Fibroblast of pulmonary artery (primary cell): ENCODE measurements around the gene PTPRG.

Experiments
- DNase-seq: peaks from one replicate; pipeline ENCODE4 v3.0.0-alpha.2; 2010; ENCODE audit warnings: low read depth
- H3K4me3 ChIP-seq: replicated peaks from 2 replicates; pipeline ENCODE4 v1.5.1; 2011; ENCODE audit warnings: low read depth, mild to moderate bottlenecking, control low read depth, low read length, moderate library complexity
- CTCF ChIP-seq: IDR thresholded peaks from 2 replicates; pipeline ENCODE4 v1.5.1; 2011; ENCODE audit warnings: mild to moderate bottlenecking, control low read depth, low read length, inconsistent platforms; ENCODE audit errors: missing control alignments

The PTPRG gene

DNA sequence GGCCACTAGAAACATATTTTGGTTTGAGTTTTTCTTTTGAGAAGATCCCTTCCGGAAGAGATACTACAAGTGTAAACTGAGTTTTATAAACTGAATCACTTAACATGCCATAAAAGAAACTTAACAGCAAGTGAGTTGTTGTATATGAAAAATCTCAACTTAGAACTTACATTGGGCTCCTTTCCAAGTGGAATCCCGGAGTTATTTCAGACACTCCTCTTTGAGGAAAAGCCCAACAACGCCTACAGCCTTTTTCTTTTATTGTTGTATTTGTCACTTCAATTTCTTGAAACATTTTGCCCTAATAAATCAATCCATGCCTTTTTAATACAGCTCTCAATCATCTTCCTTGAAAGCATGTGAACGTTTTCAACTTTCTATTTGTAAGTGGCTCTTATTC, 674.6 kb downstream of the PTPRG start:
- no peak for TF ChIP-seq CTCF
- DNase-seq, result peak; percentile 11
- H3K4me3 ChIP-seq, result no peak overlapping the region

- no peak for TF ChIP-seq CTCF
- H3K4me3 ChIP-seq, result no peak overlapping the region
Measured at GRCh38 chr3:62237286-62237948, 676.0 kb downstream of the PTPRG start.

GRCh38 chr3:62238003-62238402, 676.6 kb downstream of the PTPRG start:
- no peak overlapping the region for H3K4me3 ChIP-seq
- TF ChIP-seq CTCF, result no peak
- DNase-seq, result no peak

More at GRCh38 chr3:62237286-62237948, 676.0 kb downstream of the PTPRG start:
- DNase-seq, result no peak

- TF ChIP-seq CTCF, result no peak
- no peak for DNase-seq
- no peak overlapping the region for H3K4me3 ChIP-seq
Measured at GRCh38 chr3:62238431-62238830, 677.1 kb downstream of the PTPRG start.

DNA sequence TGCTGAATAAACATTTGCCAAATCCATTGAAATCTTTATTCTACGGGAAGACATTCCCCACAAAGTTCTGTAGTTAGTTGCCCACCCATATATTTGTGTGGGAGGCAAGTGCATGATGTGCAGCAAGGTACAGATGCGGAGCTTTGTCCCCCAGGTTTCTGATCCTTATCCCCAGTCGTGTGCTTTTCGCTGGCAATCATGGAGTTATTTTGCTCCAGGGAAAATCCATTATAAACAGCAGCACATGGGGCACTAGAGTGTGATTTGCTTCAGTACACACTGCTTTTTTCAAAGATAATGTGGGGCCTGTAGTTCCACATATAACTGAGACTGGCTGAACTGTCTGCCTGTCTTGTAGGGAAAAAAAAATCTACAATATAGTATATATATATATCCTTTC, 679.9 kb downstream of the PTPRG start:
- H3K4me3 ChIP-seq, result no peak overlapping the region
- TF ChIP-seq CTCF, result no peak
- no peak for DNase-seq

GRCh38 chr3:62242831-62243509, 681.6 kb downstream of the PTPRG start:
- no peak for DNase-seq
- H3K4me3 ChIP-seq, result no peak overlapping the region
- no peak for TF ChIP-seq CTCF

GRCh38 chr3:62246094-62246493, 684.7 kb downstream of the PTPRG start:
- no peak for TF ChIP-seq CTCF
- DNase-seq, result no peak
- no peak overlapping the region for H3K4me3 ChIP-seq
